Stimulated activated naive CD4-positive, alpha-beta T cell (primary cell): ENCODE measurements around the gene CACNA1B.
"Not testable (repeated sequence)": the region's sequence is repeated elsewhere in the genome, so short reads cannot be mapped to it uniquely, and the experiment has no call there.

Experiments used
- DNase-seq, 6 experiments: peaks; one replicate each; lab custom pipeline; 2025; lab: John Stamatoyannopoulos, UW

The CACNA1B gene

DNA sequence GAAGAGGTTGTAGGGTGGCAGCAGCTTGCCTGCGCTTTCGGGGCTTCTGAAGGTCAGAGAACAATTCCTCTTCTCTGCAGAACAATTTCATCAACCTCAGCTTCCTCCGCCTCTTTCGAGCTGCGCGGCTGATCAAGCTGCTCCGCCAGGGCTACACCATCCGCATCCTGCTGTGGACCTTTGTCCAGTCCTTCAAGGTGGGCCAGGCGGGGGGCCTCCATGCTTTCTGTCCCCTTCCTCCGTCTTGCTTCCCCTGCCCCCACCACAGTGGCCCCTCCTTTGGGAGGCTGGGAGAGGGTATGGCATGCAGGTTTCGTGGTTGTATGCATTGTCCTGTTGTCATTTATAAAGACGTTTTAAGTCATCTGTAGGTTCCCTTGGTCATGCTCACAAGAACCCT is 195.8 kb downstream of the CACNA1B start:
- no peak for DNase-seq

DNA sequence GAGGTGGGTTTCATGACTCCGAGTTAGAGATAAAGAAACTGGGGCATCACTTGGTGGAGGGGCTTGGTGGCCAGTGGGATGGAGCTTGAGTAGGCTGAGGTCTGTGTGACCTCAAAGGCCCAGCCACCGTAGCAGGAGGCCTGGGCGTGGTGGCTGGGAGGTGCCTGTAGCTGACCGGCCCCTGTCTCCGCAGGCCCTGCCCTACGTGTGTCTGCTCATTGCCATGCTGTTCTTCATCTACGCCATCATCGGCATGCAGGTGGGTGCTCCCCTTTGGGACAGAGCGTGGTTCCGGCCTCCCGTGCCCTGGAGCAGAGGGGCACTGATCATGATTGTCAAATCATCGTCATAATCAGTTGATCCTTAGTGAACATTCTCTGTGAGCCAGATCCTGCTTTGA is 196.2 kb downstream of the CACNA1B start:
- DNase-seq, result no peak

DNA sequence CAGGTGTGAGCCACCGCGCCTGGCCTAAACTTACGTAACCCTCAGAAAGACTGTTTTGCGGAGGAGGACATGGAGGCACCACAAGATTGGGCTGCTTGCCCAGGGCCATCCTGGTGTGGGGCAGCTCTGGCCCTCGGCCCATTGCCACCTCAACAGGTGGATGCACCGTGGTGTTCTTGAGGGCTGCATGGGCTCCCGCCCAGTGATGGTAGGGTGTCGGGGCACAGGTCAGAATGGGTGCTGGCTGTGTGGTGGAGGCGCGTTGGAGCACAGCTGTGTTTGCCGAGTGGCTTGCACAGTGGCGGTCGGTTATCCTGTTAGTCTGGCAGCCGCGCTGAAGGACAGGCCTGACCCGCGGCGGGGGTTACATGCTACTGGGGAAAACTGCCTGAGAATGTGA is 196.9 kb downstream of the CACNA1B start:
- no peak for DNase-seq

DNA sequence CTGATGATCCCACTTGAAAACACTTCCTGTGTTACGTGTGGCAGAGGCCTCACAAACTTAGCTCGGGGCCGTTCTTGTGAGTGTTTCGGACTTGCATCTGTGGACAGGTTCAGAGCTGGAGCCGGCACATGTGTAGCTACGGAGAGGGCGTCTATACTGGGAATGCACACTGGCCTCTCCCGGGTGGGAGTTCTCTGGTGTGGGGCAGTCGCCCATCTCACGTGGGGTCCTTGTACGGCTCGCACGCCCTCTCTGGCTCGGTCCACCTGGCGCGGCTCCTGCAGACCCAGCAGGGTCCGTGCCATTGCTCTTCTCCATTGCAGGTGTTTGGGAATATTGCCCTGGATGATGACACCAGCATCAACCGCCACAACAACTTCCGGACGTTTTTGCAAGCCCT is 197.9 kb downstream of the CACNA1B start:
- DNase-seq, result no peak

DNA sequence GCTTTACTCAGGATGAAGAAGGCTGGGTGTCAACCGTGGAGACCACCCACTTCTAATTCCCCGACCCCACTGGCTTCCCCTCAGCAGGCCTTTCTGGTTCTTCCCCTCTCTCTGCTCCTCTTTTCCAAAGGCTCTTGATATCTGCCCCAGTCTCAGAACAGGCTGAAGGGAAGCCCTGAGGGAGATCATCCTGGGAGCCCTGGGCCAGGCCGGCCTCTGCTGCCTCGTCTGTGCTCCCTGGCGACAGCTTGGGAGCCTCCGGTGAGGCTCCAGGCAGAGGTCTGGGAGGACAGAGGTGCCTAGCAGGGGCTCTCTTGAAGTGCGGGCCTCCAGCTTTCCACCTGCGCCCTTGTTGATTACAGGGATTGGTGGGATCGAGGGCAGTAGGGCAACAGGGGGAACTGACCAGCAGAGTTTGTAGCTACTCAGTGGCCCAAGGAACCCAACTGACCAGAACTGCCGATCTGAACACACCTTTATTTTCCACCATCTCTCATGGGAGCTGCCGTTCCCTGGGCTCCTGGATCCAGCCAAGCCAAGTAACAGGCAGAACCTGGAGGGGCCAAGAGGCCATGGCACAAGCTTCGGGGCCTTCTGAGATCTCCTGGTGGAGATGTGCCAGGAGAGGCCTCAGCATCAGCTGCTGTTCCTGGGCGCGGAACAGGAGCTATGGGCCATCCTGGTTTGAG is 198.5 kb downstream of the CACNA1B start:
- DNase-seq, result no peak

DNA sequence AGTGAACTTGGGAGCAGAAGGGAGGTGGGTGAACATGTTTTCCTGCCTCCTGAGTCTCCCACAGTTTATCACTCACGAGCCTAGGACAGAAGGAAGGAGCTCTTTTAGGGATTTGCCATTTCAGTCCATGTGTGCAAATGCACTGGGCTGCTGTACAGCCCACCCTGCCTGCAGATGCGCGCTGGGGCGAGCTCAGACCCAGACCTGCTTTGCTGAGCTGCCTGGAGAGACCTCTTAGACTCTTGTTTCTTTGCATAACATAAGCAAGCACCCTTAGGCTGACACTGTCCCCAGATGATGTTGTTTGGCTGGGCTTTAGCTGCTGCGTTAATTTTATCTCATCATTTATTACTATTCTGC is 199.0 kb downstream of the CACNA1B start:
- DNase-seq, result no peak

DNA sequence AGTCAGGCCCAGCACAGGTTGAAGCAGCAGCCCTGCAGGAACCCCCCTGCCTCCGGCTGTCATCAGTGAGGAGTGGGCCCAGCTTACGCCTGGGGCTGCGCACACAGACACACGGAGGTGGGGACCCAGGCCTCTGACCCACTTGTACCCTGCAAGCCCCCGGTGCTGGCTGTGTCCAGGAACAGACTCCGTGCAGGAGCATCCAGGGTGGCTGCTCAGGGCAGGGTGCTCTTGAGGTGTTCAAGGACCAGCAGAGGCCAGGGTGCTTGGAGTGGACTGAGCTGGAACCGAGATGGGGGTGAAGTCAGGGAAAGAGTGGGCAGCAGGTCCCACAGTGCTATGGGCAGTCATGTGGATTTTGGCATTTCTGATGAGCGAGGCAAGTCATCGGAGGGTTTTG is 199.5 kb downstream of the CACNA1B start:
- no peak for DNase-seq

DNA sequence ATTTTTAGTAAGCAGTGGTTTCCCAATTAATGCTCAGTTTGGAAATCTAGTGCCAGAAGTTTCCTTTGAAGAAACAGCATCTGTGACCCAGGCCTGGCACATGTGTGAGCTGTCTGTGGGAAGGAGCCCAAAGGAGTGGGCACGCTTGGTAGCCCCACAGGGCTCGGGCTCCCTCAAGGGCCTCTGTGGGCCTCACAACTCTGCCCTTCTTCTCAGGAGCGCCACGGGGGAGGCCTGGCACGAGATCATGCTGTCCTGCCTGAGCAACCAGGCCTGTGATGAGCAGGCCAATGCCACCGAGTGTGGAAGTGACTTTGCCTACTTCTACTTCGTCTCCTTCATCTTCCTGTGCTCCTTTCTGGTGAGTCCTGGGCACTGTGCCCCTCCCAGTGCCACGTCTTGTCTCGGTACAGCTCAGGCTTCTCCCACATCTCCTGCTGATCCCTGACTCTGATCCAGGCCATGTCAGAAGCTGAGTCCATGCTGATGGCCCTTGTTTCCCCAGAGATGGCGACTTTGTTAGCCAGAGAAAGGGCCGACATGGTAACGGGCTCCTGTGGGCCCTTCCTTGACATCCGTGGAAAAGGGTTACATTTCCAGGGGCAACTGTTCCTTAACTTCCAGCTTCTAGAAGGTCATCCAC is 200.4 kb downstream of the CACNA1B start:
- no peak for DNase-seq

DNA sequence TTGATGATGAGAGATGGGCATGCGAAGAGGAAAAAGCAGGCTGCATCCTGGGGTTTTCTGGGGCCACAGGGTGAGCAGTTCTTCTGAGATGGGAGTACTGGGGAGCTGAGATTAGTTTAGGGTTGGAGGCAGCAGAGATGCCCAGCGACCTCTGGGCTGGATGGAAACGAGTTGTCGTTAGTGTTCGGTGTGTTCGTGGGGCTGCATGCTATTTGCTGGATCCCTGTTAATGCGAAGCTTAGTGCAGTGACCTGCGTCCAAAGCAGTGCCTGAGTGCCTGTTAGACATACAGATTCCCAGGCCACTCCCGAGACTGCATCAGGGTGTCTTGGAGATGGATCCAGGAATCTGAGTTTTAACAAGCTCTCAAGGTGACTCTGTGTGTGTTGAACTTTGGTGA is 201.3 kb downstream of the CACNA1B start:
- DNase-seq, result no peak

DNA sequence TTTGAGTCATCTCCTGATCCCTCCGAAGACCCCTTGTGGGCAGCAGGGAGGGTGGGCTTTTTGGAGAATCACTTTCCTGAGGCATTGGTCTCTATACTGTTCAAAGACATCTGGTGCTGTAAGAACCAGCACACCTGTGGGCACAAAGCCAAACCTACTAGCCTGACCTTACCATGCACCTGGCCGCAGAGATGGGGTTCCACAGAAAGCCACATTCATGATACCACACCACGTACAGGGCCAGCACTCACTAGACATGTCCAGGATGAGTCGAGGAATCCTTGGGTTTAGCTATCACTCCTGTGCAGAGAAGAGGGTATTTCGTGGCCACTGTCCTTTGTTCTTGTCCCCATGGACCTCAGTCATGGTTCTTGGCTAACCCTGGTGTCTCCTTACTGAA is 203.4 kb downstream of the CACNA1B start:
- DNase-seq, result no peak

DNA sequence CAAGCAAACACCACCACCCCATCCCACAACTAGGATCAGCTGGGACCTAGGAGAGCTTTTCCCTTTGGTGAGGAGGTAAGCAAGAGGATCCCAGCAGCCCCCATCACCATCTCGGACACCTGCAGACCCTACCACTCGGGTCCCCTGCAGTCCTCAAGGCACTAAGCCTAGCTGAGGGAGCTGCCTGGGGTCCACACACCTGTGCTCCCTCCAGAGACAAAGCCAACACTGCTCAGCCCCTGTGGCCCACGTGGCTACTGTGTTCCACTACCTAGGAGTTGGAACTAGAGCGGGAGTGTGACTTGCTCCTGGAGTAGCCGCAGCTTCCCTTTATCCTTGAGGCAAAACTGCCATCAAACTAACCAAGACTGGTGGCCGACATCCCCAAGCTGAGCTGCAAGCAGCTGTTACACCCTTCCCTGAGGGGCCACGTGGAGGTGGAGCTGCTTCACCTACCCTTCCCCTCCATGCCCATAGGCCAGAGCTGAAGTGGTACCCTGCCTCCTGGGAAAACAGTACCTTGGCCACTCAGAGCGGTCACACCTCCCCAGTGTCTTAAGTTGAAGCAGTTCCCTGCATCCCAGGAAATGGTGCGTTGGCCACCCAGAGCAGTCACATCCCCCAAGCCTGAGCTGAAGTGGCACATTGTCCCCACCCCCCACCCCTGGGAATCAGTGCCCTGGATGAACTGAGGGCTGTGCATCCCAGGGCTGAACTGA is 205.5 kb downstream of the CACNA1B start:
- DNase-seq, result no peak

DNA sequence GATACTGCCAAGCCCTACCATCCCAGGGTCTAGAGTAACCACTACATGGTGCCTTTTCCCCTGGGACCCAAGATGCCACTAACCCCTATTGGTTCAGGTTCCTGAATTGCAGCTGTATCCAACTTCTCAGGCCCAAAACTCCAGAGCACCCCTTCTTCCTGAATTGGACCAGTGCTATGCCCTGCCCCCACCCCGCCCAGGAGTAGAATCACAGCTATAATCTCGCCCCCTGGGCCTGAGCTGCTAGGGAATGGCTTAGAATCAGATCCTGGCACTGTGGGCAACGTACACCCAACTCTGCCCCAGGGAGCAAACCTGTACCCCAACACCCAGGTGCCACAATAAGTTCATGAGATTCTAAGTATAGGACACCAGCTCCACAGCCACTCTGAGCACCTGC is 206.3 kb downstream of the CACNA1B start:
- DNase-seq, result no peak

DNA sequence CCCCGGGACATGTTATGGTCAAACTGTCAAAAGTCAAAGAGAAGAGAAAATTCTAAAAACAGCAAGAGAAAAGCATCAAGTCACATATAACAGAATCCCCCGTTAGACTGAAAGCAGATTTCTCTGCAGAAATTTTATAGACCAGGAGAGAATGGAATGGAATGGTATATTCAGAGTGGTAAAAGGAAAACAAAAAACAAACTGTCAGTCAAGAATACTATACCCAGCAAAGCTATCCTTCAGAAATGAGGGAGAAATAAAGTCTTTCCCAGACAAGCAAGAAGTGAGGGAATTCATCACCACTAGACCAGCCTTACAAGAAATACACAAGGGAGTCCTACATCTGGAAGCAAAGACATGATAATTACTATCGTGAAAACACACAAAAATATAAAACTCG is 208.0 kb downstream of the CACNA1B start:
- no peak for DNase-seq

DNA sequence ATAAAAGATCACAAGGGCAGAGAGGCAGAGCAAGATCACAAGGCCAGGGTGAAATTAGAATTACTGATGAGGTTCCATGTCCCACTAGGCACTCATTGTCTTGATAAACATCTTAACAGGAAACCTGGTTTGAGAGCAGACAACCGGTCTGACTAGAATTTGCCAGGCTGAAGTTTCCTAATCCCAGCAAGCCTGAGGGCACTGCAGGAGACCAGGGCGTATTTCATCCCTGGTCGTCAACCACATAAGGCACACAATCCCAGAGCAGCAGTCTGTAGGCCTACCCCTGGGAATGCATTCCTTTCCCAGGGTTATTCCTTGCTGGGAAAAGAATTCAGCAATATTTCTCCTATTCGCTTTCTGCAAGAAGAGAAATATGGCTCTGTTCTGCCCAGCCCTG is 214.5 kb downstream of the CACNA1B start:
- not testable (repeated sequence) for DNase-seq

DNA sequence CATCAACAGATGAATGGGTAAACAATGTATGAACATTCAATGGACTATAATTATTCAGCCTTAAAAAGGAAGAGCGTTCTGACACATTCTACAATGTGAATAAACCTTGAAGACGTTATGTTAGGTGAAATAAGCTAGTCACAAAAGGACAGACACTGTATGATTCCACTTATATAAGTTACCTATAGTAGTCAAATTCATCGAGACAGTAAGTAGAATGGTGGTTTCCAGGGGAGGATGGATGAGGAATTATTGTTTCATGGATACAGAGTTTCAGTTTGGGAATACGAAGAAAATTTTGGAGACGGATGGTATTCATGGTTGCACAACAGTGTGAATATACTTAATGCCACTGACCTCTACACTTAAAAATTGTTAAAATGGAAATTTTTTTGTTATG is 216.4 kb downstream of the CACNA1B start:
- no peak for DNase-seq

DNA sequence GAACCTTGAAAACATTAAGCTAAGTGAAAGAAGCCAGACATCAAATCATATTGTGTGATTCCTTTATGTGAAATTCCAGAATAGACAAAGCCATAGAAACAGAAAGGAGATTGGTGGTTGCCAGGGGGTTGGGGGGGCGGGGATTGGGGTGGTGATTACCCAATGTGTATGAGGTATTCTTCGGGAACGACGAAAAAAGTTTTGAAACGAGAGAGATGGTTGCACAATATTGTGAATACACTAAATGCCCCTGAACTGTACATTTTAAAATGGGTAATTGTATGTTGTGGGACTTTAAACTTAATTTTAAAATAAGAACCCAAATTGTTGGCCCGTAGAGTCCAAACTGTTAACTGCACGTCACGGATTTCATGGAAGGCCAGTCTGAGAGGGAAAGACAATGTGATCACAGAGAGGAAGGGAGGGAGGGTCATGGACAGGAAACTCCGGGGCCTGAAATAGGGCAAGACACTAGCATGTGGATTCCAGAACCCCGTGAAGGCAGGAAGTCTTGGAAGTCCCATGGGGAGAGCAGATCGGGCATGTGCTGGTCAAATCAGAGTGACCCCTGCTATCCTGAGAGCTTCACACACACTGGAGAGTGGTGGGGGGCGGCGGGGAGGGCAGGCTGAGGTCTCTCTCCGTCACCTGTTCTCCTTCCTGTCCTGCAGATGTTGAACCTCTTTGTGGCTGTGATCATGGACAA is 218.4 kb downstream of the CACNA1B start:
- DNase-seq, result no peak

DNA sequence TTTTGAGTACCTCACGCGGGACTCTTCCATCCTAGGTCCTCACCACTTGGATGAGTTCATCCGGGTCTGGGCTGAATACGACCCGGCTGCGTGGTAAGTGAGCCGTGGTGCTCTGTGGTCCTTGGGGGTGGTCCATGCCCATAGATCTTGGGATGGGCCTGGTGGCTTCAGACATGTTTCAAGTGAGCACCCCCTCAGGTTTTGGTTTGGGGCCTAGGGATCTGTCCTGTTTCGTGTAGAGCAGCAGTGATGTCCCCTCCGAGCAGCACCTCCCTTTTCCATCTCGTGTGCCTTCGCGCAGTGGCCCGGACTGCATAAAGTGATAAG is 218.9 kb downstream of the CACNA1B start:
- DNase-seq, result no peak

DNA sequence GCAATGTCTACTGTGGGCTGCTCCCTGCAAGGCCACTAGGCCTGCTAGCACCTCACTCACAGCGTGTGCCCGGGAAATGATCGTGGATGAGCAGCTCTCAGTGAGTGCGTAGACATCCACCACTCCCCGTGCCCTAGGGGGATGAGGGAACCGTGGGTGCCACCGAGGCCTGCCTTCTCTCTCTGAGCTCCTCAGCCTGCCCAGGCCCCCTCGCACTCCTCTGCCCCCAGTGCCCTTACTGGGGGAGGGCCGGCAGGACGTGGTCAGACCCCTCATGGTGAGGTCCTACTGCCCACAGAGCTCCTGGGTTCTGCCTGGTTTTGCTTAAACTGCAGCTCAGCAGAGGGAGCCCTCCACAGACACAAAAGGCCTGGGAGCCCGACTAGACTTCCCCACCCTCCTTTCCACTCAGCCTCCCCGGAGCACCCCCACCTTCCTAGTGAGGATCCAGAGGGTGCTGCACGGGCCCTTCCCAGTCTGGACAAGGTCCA is 220.0 kb downstream of the CACNA1B start:
- no peak for DNase-seq

DNA sequence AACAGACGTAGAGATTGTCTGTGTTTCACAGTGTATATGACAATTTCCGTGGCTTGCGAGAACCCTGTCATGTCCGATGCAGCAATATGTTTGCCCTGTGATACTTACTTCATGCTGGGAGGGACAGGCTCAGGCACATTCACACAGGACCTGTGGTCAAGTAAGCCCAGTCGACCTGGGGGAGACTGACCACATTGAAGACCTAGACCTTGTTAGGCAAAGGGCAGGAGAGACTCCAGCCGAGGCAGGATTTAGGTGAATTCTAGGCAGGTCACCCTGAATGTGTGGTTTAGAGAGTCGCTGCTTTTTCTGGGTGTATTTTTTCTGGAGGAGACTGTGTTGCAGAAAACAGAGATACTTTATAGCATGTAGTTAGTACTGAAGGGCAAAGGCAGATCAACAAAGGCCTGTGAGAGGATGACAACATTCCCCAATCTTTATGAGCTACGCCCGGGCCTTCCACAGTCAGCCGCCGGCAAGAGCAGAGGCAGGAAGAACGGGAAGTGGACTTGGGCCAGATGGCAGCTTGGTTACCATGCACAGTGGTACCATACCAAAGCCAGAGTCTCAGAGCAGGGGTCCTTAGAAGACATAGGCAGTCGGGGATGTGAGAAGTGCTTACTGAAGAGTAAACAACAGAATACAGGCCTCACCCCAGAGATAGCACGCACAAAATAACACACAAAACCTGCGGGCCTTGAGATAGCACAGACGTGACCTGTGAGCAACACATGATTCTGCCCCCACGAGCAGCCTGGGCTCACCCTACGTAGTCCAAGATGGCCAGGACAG is 220.7 kb downstream of the CACNA1B start:
- DNase-seq, result no peak

DNA sequence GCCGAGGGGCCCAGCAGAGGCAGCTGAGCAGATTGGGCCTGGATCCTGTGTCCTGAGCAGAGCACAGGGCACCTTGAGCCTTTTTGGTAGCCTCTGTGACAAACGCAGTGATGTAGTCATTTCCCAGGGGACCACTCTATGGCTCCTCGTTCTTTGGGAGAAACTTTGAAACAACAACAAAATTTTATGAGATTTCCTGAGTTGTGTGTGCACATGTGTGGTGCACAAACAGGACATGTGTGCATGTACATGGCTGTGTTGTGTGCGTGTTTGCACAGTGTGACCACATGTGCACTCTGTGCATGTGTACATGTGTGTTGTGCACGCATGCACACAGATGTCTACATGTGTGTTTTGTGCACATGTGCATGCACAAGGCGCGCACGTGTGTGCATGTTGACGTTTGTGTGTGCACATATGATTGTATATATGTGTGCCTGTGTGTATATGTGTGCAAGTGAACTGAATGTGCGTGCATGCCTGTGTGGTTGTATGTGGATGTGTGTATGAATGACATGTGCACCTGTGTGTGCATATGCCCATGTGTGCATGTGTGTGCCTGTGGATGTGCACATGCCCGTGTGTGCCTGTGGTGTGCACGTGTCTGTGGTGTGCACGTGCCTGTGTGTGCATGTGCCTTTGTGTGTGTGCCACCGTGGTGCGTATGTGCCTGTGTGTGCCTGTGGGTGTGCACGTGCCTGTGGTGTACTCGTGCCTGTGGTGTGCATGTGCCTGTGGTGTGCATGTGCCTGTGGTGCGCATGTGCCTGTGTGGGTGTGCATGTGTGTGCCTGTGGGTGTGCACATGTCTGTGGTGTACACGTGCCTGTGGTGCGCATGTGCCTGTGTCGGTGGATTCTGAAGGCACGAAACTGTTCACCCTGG is 221.6 kb downstream of the CACNA1B start:
- no peak for DNase-seq
